DOHH2 (cell line): ENCODE measurements around the gene DDN.

Source experiments
- H3F3A ChIP-seq: fragments of 200-600 bp; sonication (generic), shearing (Covaris generic); 2 replicates; pipeline ENCODE4 v1.6.0; 2016; ENCODE audit warnings: antibody characterized with exemption, mild to moderate bottlenecking; ENCODE audit not compliant: control insufficient read depth, insufficient read depth
- H3K27ac ChIP-seq: fragments of 200-600 bp; sonication (generic); 2 replicates; pipeline ENCODE4 v1.5.1; 2014; ENCODE audit warnings: low read depth, mild to moderate bottlenecking, low read length, moderate library complexity
- H3K27me3 ChIP-seq: fragments of 200-600 bp; sonication (generic); 2 replicates; pipeline ENCODE4 v1.6.1; 2014; ENCODE audit warnings: mild to moderate bottlenecking, low read length, mixed read lengths; ENCODE audit not compliant: control insufficient read depth
- H3K36me3 ChIP-seq: fragments of 200-600 bp; sonication (generic); 2 replicates; pipeline ENCODE4 v1.6.1; 2014; ENCODE audit warnings: mild to moderate bottlenecking, low read length, moderate library complexity, mixed read lengths; ENCODE audit not compliant: control insufficient read depth
- H3K4me1 ChIP-seq: fragments of 200-600 bp; sonication (generic); 2 replicates; pipeline ENCODE4 v1.6.1; 2014; ENCODE audit warnings: mild to moderate bottlenecking, low read length, mixed read lengths; ENCODE audit not compliant: control insufficient read depth
- H3K4me2 ChIP-seq: fragments of 200-600 bp; sonication (generic); 2 replicates; pipeline ENCODE4 v1.6.0; 2014; ENCODE audit warnings: mild to moderate bottlenecking, low read length, moderate library complexity
- H3K4me3 ChIP-seq: fragments of 200-600 bp; sonication (generic); 2 replicates; pipeline ENCODE4 v1.5.1; 2014; ENCODE audit warnings: mild to moderate bottlenecking, low read length, mixed read lengths
- H3K79me2 ChIP-seq: fragments of 200-600 bp; sonication (generic); 2 replicates; pipeline ENCODE4 v1.6.1; 2014; ENCODE audit warnings: mild to moderate bottlenecking, low read length, mixed read lengths; ENCODE audit not compliant: control insufficient read depth
- H3K9me2 ChIP-seq: fragments of 200-600 bp; sonication (generic); replicated peaks from 2 replicates; pipeline ENCODE4 v1.6.1; 2014; ENCODE audit warnings: mild to moderate bottlenecking, low read length, mixed read lengths; ENCODE audit not compliant: control insufficient read depth
- H3K9me3 ChIP-seq: fragments of 200-600 bp; sonication (generic); 2 replicates; pipeline ENCODE4 v1.6.1; 2014; ENCODE audit warnings: antibody characterized with exemption, low read length, mixed read lengths; ENCODE audit not compliant: control insufficient read depth, insufficient read depth
- H4K20me1 ChIP-seq: fragments of 200-600 bp; sonication (generic); 2 replicates; pipeline ENCODE4 v1.6.0; 2014; ENCODE audit warnings: low read depth, mild to moderate bottlenecking, antibody characterized with exemption, low read length, moderate library complexity; ENCODE audit not compliant: control insufficient read depth, insufficient read depth
- EZH2phosphoT487 ChIP-seq: fragments of 200-600 bp; sonication (generic); IDR thresholded peaks from 2 replicates; pipeline ENCODE4 v1.6.1; 2017; ENCODE audit warnings: borderline replicate concordance, mild to moderate bottlenecking, antibody characterized with exemption, low read length, moderate library complexity, mixed read lengths
- TF ChIP-seq, protein P1 (sequence below): fragments of 200-600 bp; sonication (generic); IDR thresholded peaks from one replicate; pipeline ENCODE4 v1.5.1; 2014; ENCODE audit warnings: antibody characterized with exemption, mild to moderate bottlenecking, low read depth, low read length; ENCODE audit not compliant: poor library complexity, severe bottlenecking

Gene DDN

GRCh38 chr12:48973941-48974673 lies 25.1 kb downstream of the DDN start:
- no peak for TF ChIP-seq EZH2phosphoT487
- TF ChIP-seq, protein P1, sequence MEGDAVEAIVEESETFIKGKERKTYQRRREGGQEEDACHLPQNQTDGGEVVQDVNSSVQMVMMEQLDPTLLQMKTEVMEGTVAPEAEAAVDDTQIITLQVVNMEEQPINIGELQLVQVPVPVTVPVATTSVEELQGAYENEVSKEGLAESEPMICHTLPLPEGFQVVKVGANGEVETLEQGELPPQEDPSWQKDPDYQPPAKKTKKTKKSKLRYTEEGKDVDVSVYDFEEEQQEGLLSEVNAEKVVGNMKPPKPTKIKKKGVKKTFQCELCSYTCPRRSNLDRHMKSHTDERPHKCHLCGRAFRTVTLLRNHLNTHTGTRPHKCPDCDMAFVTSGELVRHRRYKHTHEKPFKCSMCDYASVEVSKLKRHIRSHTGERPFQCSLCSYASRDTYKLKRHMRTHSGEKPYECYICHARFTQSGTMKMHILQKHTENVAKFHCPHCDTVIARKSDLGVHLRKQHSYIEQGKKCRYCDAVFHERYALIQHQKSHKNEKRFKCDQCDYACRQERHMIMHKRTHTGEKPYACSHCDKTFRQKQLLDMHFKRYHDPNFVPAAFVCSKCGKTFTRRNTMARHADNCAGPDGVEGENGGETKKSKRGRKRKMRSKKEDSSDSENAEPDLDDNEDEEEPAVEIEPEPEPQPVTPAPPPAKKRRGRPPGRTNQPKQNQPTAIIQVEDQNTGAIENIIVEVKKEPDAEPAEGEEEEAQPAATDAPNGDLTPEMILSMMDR, result peak; percentile 59
- Histone ChIP-seq H3K4me2 (no peak overlapping the region), H3K9me2 (no peaks in the 10 kb centered on the region), H3F3A (no peaks in the 10 kb centered on the region), H3K4me1 (peaks cover 38% of the 10 kb centered on the region), H3K9me3 (no peaks in the 10 kb centered on the region), H3K36me3 (no peaks in the 10 kb centered on the region), H4K20me1 (no peaks in the 10 kb centered on the region; the same call in 1 of the 2 replicates), H3K4me3 (no peak overlapping the region), H3K79me2 (no peaks in the 10 kb centered on the region), H3K27ac (no peak overlapping the region), H3K27me3 (peaks cover 78% of the 10 kb centered on the region)

GRCh38 chr12:48973531-48973930 lies 25.6 kb downstream of the DDN start:
- Histone ChIP-seq H3K27me3 (peaks cover 76% of the 10 kb centered on the region), H4K20me1 (no peaks in the 10 kb centered on the region; the same call in 1 of the 2 replicates), H3K4me2 (no peak overlapping the region), H3K27ac (no peak overlapping the region), H3K4me1 (peaks cover 32% of the 10 kb centered on the region), H3K4me3 (no peak overlapping the region), H3K79me2 (no peaks in the 10 kb centered on the region), H3K36me3 (no peaks in the 10 kb centered on the region), H3K9me2 (no peaks in the 10 kb centered on the region), H3F3A (no peaks in the 10 kb centered on the region), H3K9me3 (no peaks in the 10 kb centered on the region)
- TF ChIP-seq EZH2phosphoT487, result no peak

DNA sequence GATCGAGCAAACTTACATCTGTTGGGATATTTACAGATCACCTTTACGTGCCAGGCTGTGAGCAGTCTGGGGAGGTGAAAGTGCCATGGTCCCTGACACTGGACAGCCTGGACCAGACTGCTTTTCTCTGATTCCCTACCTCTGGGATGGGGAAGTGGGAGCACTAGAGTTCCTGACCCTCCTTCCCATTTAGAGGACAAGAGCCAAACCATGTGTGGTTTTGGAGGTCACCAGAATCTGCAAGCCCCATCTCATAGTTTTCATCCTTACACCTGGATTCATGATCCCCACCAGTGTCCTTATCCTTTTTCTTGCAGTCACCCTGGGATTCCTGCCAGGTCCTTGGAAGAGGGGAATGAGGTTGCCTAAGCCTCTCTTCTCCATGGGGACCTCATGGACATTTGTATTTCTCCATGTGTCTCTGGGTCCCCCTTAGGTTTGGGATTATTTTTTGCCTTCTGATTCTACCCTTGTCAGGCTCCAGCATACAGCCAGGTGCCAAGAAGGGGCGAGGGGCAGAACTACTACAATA lies 26.2 kb downstream of the DDN start:
- Histone ChIP-seq H3K27ac (no peak overlapping the region), H3K9me3 (no peaks in the 10 kb centered on the region), H3F3A (no peaks in the 10 kb centered on the region), H3K4me1 (peaks cover 28% of the 10 kb centered on the region), H3K4me3 (no peak overlapping the region), H3K36me3 (no peaks in the 10 kb centered on the region), H3K79me2 (no peaks in the 10 kb centered on the region), H3K9me2 (no peaks in the 10 kb centered on the region), H4K20me1 (no peaks in the 10 kb centered on the region; the same call in 1 of the 2 replicates), H3K27me3 (peaks cover 73% of the 10 kb centered on the region), H3K4me2 (no peak overlapping the region)
- TF ChIP-seq, protein P1, result no peak
- TF ChIP-seq EZH2phosphoT487, result no peak
